SK-N-SH (cell line): ENCODE results near the gene EMP2.
"Not testable (repeated sequence)": the region's sequence is repeated elsewhere in the genome, so short reads cannot be mapped to it uniquely, and the experiment has no call there.

ENCODE experiments used
- CHD2 ChIP-seq: fragments of 150-350 bp; IDR thresholded peaks from 2 replicates; pipeline ENCODE4 v1.6.1; 2018; ENCODE audit warnings: low read length; ENCODE audit not compliant: partially characterized antibody
- CTCF ChIP-seq: fragments of 200-600 bp; sonication (generic); IDR thresholded peaks from 2 replicates; pipeline ENCODE4 v1.6.1; 2017; ENCODE audit warnings: antibody characterized with exemption, mild to moderate bottlenecking, moderate library complexity
- GABPA ChIP-seq: IDR thresholded peaks from 2 replicates; pipeline ENCODE4 v1.4.0; 2012; ENCODE audit warnings: low read depth, mild to moderate bottlenecking
- GATA2 ChIP-seq: sonication (generic); formaldehyde crosslinking; IDR thresholded peaks from 2 replicates; pipeline ENCODE4 v1.5.0; 2020; ENCODE audit warnings: mild to moderate bottlenecking, missing genetic modification reagents
- JUND ChIP-seq: IDR thresholded peaks from 2 replicates; pipeline ENCODE4 v1.4.0; 2012
- MAX ChIP-seq: IDR thresholded peaks from 2 replicates; pipeline ENCODE4 v1.4.0; 2012; ENCODE audit warnings: low read depth
- RCOR1 ChIP-seq: fragments of 150-350 bp; IDR thresholded peaks from 2 replicates; pipeline ENCODE4 v1.6.1; 2017; ENCODE audit warnings: antibody characterized with exemption, low read length
- SIN3A ChIP-seq: IDR thresholded peaks from 2 replicates; pipeline ENCODE4 v1.6.1; 2012; ENCODE audit warnings: low read depth, mild to moderate bottlenecking, low read length, moderate library complexity, borderline replicate concordance
- USF2 ChIP-seq: fragments of 150-350 bp; IDR thresholded peaks from 2 replicates; pipeline ENCODE4 v1.6.1; 2017; ENCODE audit warnings: antibody characterized with exemption, low read length, low read depth, borderline replicate concordance
- ZBTB33 ChIP-seq: IDR thresholded peaks from 2 replicates; pipeline ENCODE4 v1.4.0; 2012; ENCODE audit warnings: low read depth, borderline replicate concordance

- TF ChIP-seq ZBTB33, CTCF, CHD2, JUND, GATA2, USF2, MAX, GABPA, SIN3A, RCOR1: not testable (repeated sequence)
Observed at GRCh38 chr16:10533612-10534011, 46.8 kb downstream of the EMP2 start.
